Psoas muscle (tissue), 8 donors: ENCODE measurements around the gene FRS2. TPM values are rescaled to one million over a fixed set of nuclear protein-coding genes. Genes with fewer than 3 reads are reported as not detected.

Experiments used
- ATAC-seq, 4 donors: fragments of 200-7000 bp; cut with Tn5 transposase; one replicate each; pipeline ENCODE4 v1.9.1; 2020; ENCODE audit warnings: moderate library complexity in 3 of 4, mild to moderate bottlenecking in 2 of 4
- DNase-seq, 2 donors: peaks; one replicate each; pipeline ENCODE4 v3.0.0-alpha.2; 2020
- H3K27ac ChIP-seq: fragments of 200-600 bp; one replicate; pipeline ENCODE4 v1.8.0; 2022
- H3K27me3 ChIP-seq, 3 donors: fragments of 200-600 bp in 1 of 3; one replicate each; pipeline versions ENCODE4 v1.6.1 to v1.8.0; 2013 to 2022; ENCODE audit warnings: low read length in 2 of 3, mild to moderate bottlenecking in 2 of 3, moderate library complexity in 1 of 3; ENCODE audit not compliant: insufficient read depth in 3 of 3
- H3K36me3 ChIP-seq, 2 donors: fragments of 200-600 bp in 1 of 2; one replicate each; pipeline versions ENCODE4 v1.6.1 to v1.8.0; 2013 to 2022; ENCODE audit warnings: low read depth in 1 of 2, mild to moderate bottlenecking in 1 of 2, moderate library complexity in 1 of 2; ENCODE audit not compliant: insufficient read depth in 1 of 2
- H3K4me1 ChIP-seq: fragments of 200-600 bp; one replicate; pipeline ENCODE4 v1.8.0; 2022
- H3K4me3 ChIP-seq: fragments of 200-600 bp; one replicate; pipeline ENCODE4 v1.8.0; 2022; ENCODE audit warnings: mild to moderate bottlenecking
- H3K9me3 ChIP-seq: fragments of 200-600 bp; one replicate; pipeline ENCODE4 v1.8.0; 2022
- CTCF ChIP-seq: fragments of 200-600 bp; IDR thresholded peaks from one replicate; pipeline ENCODE4 v1.8.0; 2022; ENCODE audit warnings: antibody characterized with exemption
- WGBS, 3 donors: extraction: QIAGEN DNeasy Blood & Tissue Kit; methylation state at CpG; one replicate each; pipeline versions ENCODE4 v1.1.6 to v1.1.7; 2013; 5-methylcytosine and 5-hydroxymethylcytosine counted together
- intact Hi-C, 2 donors: fragments of 100-400 bp; cut with DNase I; formaldehyde crosslinking; loops; one replicate each; pipeline versions ENCODE4 v1.11.0 to v1.14.2; 2022
- long read RNA-seq, 2 donors: library from polyadenylated mRNA; unstranded; transcript quantifications; one replicate each; pipeline ENCODE4 v2.0.0, GENCODE V29; 2021
- polyA plus RNA-seq, 3 donors: library from polyadenylated mRNA; stranded (reverse); fragments of 200-250 nt; gene quantifications; one replicate each; pipeline ENCODE4 v1.2.3, GENCODE V29; 2013
- total RNA-seq, 4 donors: library from RNA; stranded (reverse); fragmentation: NEBNext Ultra II Directional in 2 of 4; extraction: Animal tissue kit (Norgen Biotek cat#: 25700) in 2 of 4; gene quantifications; one replicate each; pipeline versions ENCODE4 v1.2.1 to v1.2.4, GENCODE V29; 2021 to 2023
- donor health status: healthy with polysubstance abuse.
- donor health status: DM: no; HTN: no; CAD: no; lungs with moderate emphysema.
- donor health status: Bipolar disorder and iron deficiency.
- donor health status: healthy.
- donor health status: DM: yes; HTN: yes; CAD: no.
- donor health status: DM: no; HTN: no; CAD: no.
- donor health status: DM: no; HTN: no; CAD: no.
- donor health status: DM: yes; HTN: yes; CAD: no.

Gene FRS2
- total RNA-seq (10 to 100 TPM; 12.8 to 18.9 (median 15.0) TPM), polyA plus RNA-seq (10 to 100 TPM in 1 of 3 donors, 1 to 10 TPM in 2; 3.6 to 16.8 (median 4.0) TPM)
- long read RNA-seq, donor 1, partial matches to known transcripts, result 0 of 1 reads
- long read RNA-seq, donor 1, other reads (novel, unspliced or antisense), result 1 of 1 reads
- long read RNA-seq, donor 2, partial matches to known transcripts, result 4 of 5 reads
- long read RNA-seq, donor 2, other reads (novel, unspliced or antisense), result 1 of 5 reads

- Histone ChIP-seq H3K27ac (peak within 1 kb of the TSS; percentile 84), H3K36me3 (no peaks in the 10 kb centered on the region), H3K9me3 (no peaks in the 10 kb centered on the region), H3K27me3 (no peaks in the 10 kb centered on the region), H3K4me1 (peaks cover 38% of the 10 kb centered on the region), H3K4me3 (peak within 1 kb of the TSS; percentile 71)
- TF ChIP-seq CTCF, result peak; percentile 10
- ATAC-seq (peak; percentile 99), DNase-seq (peak; percentile 92 to 95)
- intact Hi-C loops, result loop anchor here (2.0 to 10.0 kb wide), 2 partner anchors 54 to 100 kb away; no protein-coding TSS in a partner anchor
- WGBS, 3 donors, result 0% methylated on average over 65 to 68 of the region's 68 CpGs
Measured at GRCh38 chr12:69470189-69471075, at the start of gene FRS2. Gene FRS2 (plus strand): TSS chr12:69470388. CDS start chr12:69569031, 98,643 bp downstream.

GRCh38 chr12:69421548-69421947 is 48.6 kb upstream of the FRS2 start:
- intact Hi-C loops, result loop anchor here in 1 of 2 donors (5.0 kb wide), 1 partner anchor 46 kb away; no protein-coding TSS in a partner anchor
- H3K9me3 ChIP-seq, result no peaks in the 10 kb centered on the region
- 94 to 97% (median 96%) methylated on average over 3 of the region's 3 CpGs for WGBS, 3 donors

GRCh38 chr12:69423037-69423905 is 46.9 kb upstream of the FRS2 start:
- 79 to 87% (median 82%) methylated on average over 5 of the region's 5 CpGs for WGBS, 3 donors
- Histone ChIP-seq H3K4me1 (no peaks in the 10 kb centered on the region), H3K9me3 (no peaks in the 10 kb centered on the region), H3K27ac (no peak overlapping the region), H3K36me3 (no peaks in the 10 kb centered on the region), H3K4me3 (no peak overlapping the region), H3K27me3 (no peaks in the 10 kb centered on the region)
- no peak for TF ChIP-seq CTCF
- DNase-seq (no peak), ATAC-seq (no peak)
- intact Hi-C loops, result loop anchor here in 1 of 2 donors (5.0 kb wide), 1 partner anchor 44 kb away; no protein-coding TSS in a partner anchor

More at GRCh38 chr12:69421548-69421947, 48.6 kb upstream of the FRS2 start:
- H3K36me3 ChIP-seq, result no peaks in the 10 kb centered on the region
- H3K27ac ChIP-seq, result no peak overlapping the region
- no peak for TF ChIP-seq CTCF
- H3K4me3 ChIP-seq, result no peak overlapping the region
- no peak for DNase-seq
- ATAC-seq, result no peak
- no peaks in the 10 kb centered on the region for H3K27me3 ChIP-seq
- no peaks in the 10 kb centered on the region for H3K4me1 ChIP-seq

GRCh38 chr12:69425417-69425816 is 44.8 kb upstream of the FRS2 start:
- no peaks in the 10 kb centered on the region for H3K27me3 ChIP-seq
- no peak overlapping the region for H3K4me3 ChIP-seq
- TF ChIP-seq CTCF, result no peak
- H3K36me3 ChIP-seq, result no peaks in the 10 kb centered on the region
- peaks cover under 1% of the 10 kb centered on the region for H3K4me1 ChIP-seq
- DNase-seq (no peak), ATAC-seq (no peak)
- H3K27ac ChIP-seq, result no peak overlapping the region
- intact Hi-C loops, result no loop called here
- no peaks in the 10 kb centered on the region for H3K9me3 ChIP-seq
- WGBS, 3 donors, result 91 to 100% (median 95%) methylated on average over 3 of the region's 3 CpGs
